ENCODE data around the gene CCM2.
A peak's percentile ranks its signal among the peaks of the same experiment; 100 is the strongest.
"Not testable (repeated sequence)": the region's sequence is repeated elsewhere in the genome, so short reads cannot be mapped to it uniquely, and the experiment has no call there.

CCM2 gene

GRCh38 chr7:45007106-45007505 lies 7.1 kb downstream of the CCM2 start:
- DNase-seq, result no peak

DNA sequence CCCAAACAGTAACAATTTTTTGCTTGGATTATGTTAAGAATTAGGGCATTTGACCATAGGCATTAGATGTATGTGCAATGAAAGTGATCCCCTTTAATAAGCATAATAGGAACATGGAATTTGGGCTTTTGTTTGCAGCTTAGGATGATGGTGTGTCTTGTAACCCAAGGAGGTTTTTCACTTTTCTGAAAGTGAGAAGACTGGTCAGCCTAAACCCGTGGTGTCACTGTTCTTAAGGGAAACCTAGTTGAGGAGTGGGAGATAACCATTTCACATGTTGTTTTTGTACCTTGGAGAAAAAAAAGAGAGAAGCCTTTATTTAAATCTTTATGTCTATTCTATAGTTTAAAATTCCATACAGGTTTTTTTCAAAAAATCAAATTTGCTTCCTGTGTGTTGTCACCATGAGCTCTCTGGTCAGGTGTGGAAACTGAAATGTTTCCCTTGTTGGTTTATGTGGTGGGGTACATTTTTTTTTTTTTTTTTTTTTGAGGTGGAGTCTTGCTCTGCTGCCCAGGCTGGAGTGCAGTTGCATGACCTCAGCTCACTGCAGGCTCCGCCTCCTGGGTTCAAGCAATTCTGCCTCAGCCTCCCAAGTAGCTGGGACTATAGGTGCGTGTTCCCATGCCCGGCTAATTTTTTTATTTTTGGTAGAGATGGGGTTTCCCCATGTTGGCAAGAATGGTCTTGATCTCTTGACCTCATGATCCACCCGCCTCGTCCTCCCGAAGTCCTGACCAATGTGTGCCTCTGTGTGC lies 7.7 kb downstream of the CCM2 start:
- no peak for DNase-seq

DNA sequence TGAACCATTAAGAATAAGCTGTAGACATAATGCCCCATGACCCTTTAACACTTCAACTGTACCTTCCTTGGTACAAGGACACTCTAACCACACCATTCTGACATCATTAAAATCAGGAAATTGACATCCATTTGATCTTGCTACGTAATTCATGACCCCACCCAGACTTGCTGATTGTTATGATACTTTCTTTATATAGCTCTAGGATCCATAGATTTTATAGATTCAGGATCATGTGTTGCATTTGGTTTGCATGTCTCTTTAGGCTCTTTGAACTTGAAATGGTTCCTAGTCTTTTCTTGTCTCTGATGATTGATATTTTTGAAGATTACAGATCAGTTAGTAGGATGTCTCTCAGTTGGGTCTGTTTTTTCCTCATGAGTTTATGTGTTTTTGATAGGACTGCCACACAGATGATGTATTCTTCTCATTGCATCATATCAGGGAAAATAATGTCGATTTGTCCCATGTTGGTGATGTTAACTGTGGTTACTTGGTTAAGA lies 13.5 kb downstream of the CCM2 start:
- no peak for DNase-seq

- DNase-seq, result no peak
Measured at GRCh38 chr7:45015313-45015712, 15.3 kb downstream of the CCM2 start.

- no peak for DNase-seq
Measured at GRCh38 chr7:45017253-45017652, 17.3 kb downstream of the CCM2 start.

DNA sequence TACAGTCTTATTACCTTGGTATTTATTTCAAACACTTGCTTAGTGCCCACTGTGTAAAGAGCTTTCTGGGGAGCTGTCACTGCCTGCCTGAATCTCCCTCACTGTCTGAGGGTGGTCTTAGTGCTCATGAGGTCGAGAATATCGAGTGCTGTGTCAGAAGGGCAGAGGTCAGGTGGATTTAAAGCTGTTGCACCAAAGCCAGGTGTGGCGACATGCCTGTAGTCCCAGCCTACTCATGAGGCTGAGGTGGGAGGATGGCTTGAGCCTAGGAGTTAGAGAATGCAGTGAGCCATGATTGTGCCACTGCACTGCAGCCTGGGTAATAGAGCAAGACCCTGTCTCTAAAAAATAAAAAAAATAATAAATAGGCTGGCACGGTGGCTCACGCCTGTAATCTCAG lies 20.9 kb downstream of the CCM2 start:
- DNase-seq, result no peak

- DNase-seq, result no peak
Measured at GRCh38 chr7:45021604-45022296, 21.7 kb downstream of the CCM2 start.

DNA sequence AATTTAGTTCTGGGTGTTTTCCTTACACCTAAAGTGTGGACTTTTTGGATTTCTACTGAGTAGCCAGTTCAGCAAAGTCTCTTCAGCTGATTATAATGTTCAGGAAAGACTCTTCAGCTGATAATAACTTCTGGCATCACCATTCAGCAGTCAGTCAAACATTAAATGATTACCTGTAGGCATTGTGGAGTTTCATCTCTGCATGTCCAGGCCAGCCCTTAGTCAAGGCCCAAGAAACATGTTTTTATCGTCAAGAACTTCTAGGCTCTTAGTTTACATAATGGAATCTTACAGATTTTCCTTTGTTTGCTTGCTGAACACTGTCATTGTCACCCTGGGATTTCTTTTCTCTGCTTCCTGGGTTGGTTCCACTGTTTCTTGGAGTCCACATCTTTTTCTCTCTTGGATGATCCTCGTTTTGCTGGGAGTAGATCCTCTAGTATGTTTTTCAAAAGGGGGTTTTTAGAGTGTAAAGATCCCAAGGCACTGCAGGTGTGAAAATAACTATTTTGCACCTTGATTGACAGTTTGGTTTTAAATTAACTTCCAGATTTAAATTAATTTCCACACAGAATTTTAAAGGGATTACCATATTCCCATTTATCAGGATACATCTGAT lies 24.2 kb downstream of the CCM2 start:
- no peak for DNase-seq

- not testable (repeated sequence) for DNase-seq
Measured at GRCh38 chr7:45025473-45025872, 25.5 kb downstream of the CCM2 start.

- DNase-seq, result no peak
Measured at GRCh38 chr7:45026013-45026412, 26.0 kb downstream of the CCM2 start.

DNA sequence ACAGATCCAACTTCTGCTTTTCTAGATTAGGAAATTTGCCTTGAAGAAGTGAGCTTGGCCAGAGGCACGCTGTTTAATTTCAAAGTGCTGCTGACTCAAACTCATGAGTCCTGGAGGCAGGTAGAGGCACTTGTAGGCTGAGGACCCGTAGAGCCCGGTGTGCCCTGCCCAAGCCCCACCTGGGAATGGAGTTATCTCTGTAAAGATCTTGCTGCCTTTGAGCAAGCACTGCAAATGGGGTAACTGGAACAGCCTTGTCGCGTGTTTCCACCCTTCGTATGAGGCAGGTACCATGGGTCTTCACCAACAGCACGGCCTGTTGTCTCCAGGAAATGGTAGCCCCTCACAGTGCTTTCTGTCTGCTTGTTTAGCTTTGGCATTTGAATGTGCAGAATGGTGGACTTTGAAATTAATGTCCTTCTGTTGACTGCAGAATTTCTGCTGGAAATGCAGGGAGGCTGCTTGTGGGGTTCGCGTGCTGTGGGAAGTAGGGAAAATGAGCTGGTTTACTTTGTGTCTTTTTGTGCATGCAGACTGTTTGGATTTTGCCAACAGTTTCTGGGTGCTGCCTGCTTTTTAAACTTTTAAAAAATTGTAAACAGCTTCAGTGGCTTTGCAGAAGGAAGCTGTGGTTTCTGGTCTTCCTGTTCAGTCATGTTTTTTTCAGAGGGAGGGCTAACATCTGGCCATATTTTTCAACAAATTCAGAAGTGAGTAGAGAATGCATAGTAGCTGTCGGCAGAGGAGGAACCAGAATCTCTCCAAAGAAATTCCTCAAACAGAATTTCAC lies 27.2 kb downstream of the CCM2 start:
- DNase-seq, result no peak

DNA sequence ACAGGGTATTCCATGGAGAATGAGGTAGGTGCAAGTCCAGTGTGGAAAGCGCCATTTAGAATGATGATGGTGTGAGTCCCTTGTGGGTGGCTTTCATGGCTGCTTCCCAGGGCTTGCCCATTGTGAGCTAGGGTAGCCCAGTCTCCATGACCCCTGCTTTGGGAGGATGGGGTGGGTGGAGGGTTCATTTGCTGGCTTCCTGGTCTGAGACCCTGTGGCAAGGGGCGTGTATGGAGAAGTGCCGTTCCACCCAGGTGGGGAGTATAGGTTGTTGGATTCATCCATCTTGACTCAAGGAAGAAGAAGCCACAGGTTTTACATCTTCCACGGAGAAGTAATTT lies 27.7 kb downstream of the CCM2 start:
- DNase-seq, result no peak

GRCh38 chr7:45028138-45028919 lies 28.3 kb downstream of the CCM2 start:
- no peak for DNase-seq

GRCh38 chr7:45028920-45029344 lies 28.9 kb downstream of the CCM2 start:
- DNase-seq, result no peak

GRCh38 chr7:45031829-45032228 lies 31.8 kb downstream of the CCM2 start:
- peak; percentile 51 for DNase-seq

- DNase-seq, result no peak
Measured at GRCh38 chr7:45032421-45032820, 32.4 kb downstream of the CCM2 start.

GRCh38 chr7:45033261-45033930 lies 33.4 kb downstream of the CCM2 start:
- no peak for DNase-seq

DNA sequence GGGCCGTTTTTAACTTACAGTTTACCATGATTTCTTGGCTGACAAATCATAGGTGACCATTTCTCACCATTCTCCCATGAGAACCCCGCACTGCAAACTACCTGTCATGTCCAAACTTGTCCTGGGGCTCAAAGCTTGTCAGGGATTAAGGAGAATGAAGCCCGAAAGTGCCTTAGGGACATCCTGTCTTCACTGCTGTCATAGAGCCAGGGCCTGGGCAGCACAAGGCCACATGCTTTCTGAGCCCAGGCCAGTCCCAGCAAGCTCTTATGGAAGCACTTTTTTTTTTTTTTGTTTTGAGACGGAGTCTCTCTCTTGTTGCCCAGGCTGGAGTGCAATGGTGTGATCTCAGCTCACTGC lies 33.9 kb downstream of the CCM2 start:
- no peak for DNase-seq

DNA sequence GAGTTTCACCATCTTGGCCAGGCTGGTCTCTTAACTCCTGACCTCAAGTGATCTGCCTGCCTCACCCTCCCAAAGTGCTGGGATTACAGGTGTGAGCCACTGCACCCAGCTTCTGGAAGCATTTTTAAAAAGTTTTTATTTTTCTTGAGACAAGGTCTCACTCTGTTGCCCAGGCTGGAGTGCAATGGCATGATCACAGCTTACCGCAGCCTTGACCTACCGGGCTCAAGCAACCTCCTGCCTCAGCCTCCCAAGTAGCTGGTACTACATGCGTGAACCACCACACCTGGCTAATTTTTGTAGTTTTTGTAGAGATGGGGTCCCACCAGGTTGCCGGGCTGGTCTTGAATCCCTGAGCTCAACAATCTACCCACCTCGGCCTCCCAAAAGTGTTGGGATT lies 34.7 kb downstream of the CCM2 start:
- not testable (repeated sequence) for DNase-seq

DNA sequence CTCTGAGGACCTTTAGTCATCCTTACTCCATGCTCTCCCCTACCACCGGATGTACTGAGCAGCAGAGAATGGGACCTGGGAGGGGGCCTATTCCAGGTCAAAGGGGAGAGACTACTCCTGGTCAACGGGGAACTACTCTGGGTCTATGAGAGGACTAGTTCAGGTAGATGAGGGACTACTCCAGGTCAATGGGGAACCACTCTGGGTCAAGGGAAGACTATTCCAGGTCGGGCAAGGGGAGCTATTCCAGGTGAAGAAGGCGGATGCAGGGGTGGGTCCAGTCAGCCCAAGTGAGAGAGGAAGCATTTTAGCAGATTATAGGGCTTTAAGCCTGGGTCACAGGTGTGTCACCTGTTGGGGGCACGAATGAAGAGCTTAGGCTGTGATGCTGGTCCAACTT lies 35.4 kb downstream of the CCM2 start:
- DNase-seq, result no peak

DNA sequence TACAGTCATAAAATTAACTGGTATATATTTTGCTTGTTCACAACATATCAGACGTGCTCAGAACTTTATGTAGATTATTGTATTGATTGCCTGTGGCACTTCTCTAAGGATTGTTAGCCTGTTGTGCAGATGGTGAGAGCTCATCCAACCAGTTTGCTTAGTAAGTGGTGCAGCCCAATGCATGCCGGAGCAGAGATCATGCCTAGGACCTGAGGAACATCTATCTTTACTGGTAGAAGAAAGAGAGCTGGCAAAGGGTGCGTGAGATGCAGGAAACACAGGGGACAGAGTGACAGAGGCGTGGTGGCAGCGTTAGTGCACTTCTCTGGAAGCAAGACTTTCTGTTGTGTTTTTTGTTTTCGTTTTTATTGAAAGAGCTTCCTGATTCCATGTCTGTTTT lies 35.9 kb downstream of the CCM2 start:
- DNase-seq, result no peak

- DNase-seq, result no peak
Measured at GRCh38 chr7:45036317-45036716, 36.3 kb downstream of the CCM2 start.
